HG03139 (cell line): Measurements from ENCODE around the gene GRB7.
"Not testable (repeated sequence)": the region's sequence is repeated elsewhere in the genome, so short reads cannot be mapped to it uniquely, and the experiment has no call there.

Experiments used
- ATAC-seq: cut with Tn5 transposase; IDR thresholded peaks from one replicate; pipeline ENCODE4 v1.9.1; 2021; ENCODE audit not compliant: unreplicated experiment

Gene GRB7

DNA sequence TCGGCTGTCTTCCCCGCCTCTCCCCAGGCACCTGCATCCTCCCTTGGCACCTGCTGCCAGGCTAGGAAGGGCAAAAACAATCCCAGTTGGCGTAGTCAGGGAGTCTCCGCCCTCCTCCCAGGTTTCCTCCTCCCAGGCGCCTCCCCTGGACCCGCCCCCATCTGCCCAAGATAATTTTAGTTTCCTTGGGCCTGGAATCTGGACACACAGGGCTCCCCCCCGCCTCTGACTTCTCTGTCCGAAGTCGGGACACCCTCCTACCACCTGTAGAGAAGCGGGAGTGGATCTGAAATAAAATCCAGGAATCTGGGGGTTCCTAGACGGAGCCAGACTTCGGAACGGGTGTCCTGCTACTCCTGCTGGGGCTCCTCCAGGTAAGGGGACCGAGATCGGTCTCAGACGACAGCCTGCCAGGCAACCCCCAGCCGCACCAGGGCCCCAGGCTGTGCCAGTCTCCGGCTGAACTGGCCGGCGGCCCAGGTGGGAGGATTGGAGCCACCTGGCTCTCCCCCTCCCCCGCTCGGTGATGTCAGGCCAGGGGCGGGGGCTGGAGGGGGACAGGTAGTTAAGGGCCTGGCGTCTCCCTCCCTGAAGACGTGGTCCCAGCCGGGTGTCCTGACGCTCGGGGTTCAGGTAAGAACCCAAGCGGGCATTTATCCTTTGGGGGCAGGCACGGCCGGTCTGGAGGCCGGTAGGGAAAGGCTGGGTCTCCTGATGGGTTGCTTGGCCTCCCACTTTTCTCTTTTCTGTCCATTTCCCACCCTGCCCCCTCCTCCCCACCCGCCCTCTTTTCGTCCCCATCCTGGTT is at the start of gene GRB7:
Gene GRB7, plus strand, starts transcription at position 179 of the 808 bp plus-strand sequence. CDS start 4,364 bp downstream, outside the sequence.
- ATAC-seq, result no peak

DNA sequence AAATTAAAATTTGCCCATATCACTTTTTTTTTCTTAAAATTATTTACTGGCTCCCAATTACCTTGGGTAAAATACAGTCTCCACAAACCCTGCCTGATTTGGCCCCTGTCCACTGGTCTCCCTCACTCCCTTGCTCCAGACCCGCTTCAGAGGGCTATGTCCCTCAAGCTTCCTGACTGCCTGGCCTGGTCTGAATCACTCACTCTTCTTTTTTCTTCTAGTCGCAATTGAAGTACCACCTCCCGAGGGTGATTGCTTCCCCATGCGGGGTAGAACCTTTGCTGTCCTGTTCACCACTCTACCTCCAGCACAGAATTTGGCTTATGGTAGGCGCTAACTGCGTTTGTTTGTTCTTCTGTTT is 49.3 kb upstream of the GRB7 start:
- ATAC-seq, result no peak

DNA sequence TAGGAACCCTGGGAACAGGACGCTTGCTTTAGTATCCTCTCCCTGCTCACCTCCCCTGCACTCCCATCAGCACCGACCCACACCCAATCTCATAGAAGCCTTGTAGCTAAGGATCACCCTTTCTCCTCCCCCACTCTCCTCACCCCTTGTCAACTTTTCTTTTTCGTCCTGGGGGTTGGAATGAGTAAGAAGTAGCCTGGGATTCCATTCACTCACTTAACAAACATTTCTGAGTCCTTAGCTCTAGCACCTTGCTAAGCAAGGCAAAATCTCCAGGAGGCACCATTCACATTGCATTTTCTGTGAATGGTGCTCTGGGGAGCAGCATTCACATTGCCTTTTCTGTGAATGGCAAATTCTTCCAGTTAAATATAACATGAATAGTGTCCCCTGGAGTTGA is 48.8 kb upstream of the GRB7 start:
- ATAC-seq, result no peak

DNA sequence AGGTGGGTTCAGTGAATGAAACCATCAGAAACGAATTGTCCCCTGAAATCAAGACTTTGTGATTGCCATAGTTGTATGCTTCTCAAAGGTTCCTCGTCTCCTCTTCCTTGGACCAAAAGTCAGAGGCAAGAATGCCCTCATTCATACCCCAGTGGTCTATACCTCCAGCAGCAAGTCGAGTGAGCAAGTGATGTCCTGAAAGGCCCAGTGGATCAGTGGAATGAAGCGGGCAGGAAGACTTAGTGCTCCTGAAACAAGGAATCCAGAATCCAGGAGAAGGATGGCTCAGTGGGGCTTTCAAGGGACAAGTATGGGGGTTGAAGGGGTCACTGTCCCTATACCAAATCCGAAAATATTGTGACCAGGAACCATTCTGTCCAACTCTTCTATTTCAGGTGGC is 43.1 kb upstream of the GRB7 start:
- ATAC-seq, result no peak

DNA sequence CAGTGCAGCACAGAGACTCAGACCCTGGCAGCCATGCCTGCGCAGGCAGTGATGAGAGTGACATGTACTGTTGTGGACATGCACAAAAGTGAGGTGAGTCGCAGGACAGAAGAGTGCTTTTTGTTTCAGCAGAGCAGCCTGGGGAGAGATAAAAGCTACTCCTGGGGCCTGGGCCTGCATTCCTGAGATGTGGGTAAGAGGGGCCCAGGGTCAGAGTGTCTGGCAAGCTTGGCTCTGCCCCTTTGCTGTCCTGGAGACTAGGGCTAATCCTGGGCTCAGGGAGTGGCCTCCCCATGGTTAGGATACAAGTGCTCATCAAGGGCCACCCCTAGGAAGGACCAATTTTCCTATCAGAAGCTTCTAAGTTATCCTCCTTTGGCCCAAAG is 42.7 kb upstream of the GRB7 start:
- no peak for ATAC-seq

DNA sequence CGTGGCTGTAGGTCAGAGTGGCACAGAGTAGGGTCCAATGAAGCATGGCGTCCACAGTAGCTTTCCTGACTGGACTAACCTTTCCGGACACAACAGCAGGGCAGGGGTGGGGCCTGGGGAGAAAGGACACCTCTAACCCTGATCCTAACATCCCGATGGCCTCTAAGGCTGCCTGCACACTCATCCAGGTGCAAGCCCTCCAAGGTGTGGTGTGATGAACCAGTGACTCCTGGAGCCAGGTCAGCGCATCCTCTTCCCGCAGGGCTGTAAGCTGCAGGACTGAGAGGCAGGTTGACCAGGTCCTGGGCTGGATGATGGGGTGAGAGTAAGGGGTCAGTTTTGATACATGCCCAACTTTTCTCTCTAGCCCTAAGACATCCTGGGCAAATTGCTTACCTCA is 41.0 kb upstream of the GRB7 start:
- no peak for ATAC-seq

DNA sequence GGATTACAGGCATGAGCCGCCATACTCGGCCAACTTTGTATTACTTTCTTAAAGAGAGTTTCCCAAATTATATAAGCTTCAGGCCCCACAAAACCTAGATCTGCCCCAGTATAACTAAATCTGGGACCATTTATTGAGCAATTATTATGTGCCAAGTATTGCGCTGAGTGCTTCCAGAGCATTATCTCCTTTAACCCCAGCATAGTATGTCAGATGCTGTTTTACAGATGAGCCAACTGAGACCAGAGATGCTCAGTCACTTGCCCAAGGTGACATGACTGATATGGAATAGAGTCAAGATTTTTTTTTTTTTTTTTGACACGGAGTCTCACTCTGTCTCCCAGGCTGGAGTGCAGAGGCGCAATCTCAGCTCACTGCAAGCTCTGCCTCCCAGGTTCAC is 39.8 kb upstream of the GRB7 start:
- ATAC-seq, result no peak

DNA sequence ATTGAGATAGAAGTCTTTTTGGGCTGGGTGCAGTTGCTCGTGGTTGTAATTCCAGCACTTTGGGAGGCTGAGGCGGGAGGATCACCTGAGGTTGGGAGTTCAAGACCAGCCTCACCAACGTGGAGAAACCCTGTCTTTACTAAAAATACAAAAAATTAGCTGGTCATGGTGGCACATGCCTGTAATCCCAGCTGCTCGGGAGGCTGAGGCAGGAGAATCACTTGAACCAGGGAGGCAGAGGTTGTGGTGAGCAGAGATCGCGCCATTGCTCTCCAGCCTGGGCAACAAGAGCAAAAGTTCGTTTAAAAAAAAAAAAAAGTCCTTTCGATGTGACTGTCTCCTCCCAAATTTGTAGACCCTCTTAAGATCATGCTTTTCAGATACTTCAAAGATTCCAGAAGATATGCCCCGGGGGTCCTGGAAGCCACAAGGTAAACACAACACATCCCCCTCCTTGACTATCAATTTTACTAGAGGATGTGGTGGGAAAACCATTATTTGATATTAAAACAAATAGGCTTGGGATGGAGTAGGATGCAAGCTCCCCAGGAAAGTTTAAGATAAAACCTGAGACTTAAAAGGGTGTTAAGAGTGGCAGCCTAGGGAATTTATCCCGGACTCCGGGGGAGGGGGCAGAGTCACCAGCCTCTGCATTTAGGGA is 38.5 kb upstream of the GRB7 start:
- not testable (repeated sequence) for ATAC-seq

DNA sequence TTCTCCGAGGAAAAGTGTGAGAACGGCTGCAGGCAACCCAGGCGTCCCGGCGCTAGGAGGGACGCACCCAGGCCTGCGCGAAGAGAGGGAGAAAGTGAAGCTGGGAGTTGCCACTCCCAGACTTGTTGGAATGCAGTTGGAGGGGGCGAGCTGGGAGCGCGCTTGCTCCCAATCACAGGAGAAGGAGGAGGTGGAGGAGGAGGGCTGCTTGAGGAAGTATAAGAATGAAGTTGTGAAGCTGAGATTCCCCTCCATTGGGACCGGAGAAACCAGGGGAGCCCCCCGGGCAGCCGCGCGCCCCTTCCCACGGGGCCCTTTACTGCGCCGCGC is 38.0 kb upstream of the GRB7 start, which contains the start of gene ERBB2:
Gene ERBB2, plus strand, starts transcription at position 247 of the 330 bp plus-strand sequence. CDS start 175 bp downstream, outside the sequence.
- ATAC-seq, result no peak

DNA sequence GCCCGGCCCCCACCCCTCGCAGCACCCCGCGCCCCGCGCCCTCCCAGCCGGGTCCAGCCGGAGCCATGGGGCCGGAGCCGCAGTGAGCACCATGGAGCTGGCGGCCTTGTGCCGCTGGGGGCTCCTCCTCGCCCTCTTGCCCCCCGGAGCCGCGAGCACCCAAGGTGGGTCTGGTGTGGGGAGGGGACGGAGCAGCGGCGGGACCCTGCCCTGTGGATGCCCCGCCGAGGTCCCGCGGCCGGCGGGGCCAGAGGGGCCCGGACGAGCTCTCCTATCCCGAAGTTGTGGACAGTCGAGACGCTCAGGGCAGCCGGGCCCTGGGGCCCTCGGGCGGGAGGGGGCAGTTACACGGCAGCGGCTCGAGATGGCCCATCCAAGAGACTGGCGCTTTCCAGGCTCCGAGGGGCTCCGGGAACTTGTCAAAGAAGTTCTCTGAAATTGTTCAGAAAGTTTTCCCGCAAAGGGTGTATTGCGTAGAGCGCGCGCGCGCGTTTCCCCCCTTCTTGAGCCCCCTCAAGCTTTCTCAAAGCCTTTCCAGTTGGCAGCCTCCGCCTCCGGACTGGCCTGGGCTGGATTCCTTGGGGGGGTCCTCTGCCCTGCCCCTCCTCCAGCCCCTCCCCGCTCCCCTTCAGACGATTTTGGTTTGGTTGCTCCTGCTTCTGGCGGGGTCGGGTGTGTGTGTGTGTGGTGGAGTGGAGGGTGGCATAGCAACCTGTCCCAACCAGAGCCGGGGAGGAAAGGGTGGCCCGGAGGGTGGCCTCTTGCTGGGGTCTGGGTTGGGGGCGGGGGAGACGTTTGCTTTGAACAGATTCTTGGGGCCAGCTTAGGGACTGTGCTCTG is 37.4 kb upstream of the GRB7 start:
- no peak for ATAC-seq

DNA sequence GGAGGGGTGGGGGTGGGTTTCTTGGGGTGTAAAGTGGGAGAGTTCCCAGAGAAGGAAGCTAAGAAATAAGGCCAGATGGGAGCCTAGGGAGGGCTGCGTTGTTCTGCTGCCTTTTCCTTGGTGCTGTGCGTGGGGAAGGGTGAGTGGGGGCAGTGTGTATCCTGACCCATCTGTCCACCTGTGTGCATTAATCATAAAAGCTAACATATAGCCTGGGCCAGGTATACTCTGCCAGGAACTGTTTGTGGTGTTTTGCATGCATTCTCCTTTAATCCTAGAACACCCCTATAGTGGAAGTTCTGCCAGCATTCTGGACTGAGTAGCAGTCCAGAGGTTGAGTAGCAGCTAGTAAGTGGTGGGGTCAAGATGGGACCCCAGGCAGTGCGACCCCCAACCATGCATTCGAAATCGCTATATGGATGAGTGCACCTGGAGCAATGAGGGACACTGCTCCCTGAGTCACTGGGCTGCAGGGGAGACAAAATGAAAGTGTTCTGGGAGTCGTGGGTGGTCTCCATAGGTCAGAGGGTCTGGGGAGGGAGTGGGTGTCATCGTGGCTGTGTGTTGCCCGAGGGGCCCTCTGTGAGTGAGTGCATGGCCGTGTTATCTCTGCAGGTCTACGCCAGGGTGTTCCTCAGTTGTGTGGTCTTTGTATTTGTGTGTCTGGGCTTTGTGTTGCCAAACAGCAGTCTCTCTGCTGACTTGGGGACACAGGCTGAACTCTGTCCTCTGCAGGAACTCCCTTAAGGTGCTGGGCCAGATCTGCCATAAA is 36.5 kb upstream of the GRB7 start:
- no peak for ATAC-seq

DNA sequence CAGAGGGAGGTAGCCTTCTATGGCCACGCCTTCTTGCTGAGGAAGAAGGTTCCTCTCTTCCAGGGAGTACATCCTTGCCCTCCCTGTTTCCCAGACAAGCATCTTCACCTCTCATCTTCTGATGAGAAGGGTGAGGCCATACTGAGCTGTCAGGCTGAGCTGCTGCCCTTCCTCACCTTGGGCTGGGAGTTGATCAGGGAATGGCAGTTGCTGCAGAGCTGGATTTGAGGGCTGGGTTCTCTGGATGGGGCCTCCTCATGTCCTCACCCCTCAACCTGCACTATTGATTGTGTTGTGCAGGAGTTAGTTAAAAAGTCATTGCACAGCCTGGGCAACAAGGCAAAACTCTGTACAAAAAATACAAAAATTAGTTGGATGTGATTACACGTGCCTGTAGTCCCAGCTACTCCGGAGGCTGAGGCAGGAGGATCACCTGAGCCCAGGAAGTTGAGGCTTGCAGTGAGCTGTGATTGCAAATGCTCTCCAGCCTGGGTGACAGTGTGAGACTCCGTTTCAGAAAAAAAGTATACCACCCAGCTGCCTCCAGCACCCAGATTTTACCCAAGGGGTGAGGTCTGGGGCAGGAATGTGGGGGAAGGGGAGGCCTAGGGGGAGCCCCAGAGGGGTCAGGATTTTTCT is 35.8 kb upstream of the GRB7 start:
- ATAC-seq, result no peak

DNA sequence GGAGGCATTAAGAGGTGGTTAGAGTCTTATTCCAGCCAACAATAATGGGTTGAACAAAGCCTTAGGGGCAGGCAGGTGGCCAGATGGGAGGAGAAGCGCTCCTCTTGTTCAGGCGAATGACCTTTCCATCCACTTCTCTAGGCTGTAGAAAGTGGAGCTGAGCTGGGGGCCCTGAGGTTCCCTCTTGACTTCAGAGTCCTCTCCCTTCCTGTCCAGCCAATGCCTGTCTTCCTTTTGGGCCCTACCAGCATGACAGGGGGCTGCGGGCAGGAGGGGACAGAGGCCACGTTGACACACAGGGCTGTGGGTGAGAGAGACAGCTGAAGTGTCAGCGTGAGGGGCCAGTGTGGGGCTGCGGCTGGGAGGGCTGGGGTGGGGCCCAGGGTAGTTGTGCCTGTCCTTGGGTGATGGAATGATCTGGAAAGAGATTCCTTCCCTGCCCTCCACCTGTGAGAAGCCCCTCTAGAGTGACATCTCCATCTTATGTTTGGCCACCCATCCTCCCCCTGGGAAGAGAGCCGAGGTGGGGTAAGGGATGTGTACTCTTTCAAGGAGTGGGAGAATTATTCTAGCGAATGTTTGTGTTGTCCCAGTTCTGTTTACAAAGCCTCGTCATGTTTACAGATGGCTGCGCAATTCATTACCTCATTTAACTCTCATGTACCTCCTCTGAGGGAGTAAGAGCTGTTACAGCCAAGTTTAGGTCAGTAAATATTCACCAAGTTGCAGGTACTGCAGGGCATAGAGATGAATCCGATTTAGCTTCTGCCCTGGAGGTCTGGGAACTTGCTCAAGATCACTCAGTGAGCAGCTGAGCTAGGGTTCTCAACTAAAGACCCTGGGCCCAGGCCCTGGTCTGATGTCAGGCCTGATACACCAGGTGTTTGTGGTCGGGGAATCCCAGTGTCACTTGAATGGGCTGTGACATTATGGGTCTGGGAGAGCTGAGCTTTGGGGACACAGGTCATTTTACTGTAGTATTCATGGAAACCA is 34.5 kb upstream of the GRB7 start:
- ATAC-seq, result no peak

DNA sequence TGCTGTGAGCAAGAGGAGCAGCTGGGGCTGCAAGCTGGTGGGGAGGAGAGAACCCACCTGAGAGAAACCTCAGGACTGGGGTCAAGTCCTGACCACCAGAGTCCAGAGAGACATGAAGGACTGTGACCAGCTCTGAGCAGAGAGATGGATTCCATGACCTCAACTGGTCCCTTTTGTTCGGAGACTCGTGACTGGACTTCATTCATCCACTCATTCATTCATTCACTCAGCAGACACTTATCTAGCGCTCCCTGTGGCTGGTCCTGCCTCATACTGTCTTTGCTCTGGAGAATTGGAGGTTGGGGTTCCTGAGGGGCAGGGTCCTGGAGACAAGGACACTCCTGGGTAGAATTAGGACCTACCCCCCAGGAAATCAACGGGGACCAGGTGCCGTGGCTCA is 33.8 kb upstream of the GRB7 start:
- no peak for ATAC-seq

DNA sequence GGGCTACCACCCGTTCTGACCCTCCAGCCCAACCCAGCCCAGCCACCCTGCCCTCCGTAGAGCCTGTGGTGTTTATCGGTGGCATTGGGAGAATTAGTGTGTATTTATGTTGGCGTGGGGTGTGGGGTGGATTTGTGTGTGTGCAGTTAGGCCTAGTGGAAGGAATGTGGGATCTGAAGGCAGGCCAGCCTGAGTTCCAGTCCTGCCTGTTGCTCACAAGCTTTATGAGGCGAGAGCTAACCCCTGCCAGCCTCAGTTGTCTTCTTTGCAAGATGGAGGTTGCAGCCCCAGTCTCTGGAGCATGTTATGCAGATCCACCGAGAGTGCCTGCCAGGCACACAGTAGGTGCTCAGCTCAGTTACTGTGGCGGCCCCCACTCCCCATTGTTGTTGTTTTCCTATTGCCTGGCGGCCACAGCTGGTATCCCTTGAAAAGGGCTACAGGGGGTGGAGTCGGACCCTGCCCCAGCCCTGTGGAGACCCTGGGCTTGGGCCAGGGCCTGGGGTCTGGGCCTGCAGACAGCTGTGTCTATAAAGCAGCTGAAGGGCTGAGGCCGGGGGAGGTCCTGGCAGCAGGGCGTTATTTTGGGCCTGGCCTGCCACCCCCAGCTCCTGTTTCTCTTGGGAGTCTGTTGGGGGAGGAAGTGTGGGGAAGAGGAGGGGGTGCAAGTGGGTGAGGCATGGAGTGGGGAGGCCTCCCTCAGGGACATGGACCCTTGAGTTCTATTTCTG is 32.8 kb upstream of the GRB7 start:
- ATAC-seq, result no peak

DNA sequence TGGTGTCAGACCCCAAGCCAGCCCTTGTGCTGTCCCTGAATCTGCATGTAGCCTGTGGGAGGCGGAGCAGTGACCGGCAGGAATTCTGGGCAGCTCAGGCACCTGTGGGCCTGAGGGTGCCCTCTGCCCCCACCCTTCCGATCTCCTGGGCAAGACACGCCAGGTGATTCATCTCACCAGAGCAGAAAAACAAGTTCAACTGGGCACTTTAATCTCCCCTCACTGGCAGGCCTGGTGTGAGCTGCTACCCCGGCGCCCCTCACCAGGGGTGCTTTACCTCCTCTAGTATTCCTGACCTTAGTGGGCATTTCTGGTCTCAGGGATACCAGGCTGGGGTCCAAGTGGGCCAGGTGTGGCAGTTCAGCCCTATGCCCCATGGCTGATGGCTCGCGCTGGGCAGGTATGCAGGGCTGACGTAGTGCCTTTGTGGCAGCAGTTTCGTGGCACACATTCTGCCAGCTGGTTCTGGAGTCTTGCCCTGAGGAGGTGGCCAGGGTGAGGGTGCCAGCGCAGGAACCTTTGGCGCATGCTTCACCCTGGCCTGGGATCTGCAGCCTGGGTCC is 31.9 kb upstream of the GRB7 start:
- no peak for ATAC-seq

DNA sequence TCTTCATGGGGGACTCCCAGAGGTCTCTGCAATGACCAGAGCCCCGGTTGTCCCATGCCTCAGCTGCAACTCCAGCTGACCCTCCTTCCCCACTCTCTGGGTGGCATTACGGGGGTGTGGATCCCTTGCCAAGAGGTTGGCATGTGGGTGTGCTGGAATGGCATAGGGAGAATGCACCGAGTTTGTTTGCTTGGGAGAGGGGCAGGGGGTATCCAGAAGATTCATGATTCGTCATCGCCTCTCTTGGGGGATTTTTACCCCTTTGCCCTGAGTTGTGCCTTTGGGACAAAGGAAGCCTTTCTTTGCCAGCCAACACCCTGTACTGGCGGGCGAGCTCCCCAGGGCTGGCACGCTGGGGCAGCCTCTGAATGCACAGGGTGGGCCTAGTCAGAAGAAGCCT is 31.4 kb upstream of the GRB7 start:
- no peak for ATAC-seq

DNA sequence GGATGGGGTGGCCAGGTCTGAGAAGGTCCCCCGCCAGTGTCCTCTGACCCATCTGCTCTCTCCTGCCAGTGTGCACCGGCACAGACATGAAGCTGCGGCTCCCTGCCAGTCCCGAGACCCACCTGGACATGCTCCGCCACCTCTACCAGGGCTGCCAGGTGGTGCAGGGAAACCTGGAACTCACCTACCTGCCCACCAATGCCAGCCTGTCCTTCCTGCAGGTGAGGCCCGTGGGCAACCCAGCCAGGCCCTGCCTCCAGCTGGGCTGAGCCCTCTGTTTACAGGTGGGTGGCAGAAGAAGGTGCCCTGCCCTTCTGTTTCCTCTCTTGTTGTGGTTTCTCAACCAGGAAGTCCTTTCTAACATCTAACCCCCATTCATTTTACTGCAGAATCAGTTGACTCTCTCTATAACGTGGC is 30.8 kb upstream of the GRB7 start:
- no peak for ATAC-seq
